Measurements from ENCODE around the gene RECQL5.

The RECQL5 gene

DNA sequence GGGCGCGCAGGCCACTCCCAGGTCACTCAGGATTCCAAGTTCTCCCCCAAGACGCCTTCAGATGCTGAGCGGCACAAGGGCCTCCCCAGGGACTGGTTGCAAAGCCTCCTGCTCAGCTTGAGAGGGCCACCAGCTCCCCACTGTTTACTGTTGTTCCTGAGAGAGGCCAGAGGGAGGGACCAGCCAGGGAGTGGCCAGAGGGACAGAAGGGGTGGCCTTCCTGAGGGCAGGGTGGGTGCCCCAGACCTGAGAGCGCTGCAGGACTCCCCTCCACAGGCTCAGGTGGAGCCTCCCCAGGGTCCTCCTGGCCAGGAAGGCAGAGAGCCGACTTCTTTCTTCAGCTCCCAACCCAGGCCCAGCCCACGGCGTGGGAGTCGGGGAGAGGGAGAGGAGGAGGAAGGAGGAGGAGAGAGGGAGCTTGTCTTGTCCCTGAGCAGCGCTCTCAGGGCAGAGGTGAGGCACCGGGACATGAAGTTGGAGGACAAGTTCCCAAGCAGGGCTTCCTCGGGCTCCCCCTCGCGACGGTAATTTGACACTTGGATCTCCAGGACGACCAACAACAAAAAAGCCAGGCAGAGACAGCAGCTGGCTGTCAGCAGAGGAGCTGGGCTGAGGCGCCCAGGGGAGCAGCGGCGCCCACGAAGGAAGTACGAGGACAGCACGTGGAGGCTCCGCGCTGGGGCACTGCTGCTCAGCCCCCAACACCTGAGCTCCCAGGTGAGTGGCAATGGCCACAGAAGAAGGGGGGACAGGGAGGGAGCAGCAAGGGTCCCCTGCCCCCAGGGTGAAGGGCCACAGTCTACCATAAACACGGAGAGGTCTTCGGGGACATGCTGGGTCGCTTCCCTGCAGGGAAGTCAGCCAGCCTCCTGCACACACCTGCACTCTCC is 33.2 kb downstream of the RECQL5 start:
- DNase-seq (ENCODE audit: low read depth), result peak; percentile 75

GRCh38 chr17:75632863-75633485 is 34.0 kb downstream of the RECQL5 start, which contains the start of gene SMIM5:
TSS of gene SMIM5 (plus strand) at chr17:75633434. CDS start at chr17:75640202, 6,768 bp downstream.
- DNase-seq (ENCODE audit: low read depth), result peak; percentile 73

DNA sequence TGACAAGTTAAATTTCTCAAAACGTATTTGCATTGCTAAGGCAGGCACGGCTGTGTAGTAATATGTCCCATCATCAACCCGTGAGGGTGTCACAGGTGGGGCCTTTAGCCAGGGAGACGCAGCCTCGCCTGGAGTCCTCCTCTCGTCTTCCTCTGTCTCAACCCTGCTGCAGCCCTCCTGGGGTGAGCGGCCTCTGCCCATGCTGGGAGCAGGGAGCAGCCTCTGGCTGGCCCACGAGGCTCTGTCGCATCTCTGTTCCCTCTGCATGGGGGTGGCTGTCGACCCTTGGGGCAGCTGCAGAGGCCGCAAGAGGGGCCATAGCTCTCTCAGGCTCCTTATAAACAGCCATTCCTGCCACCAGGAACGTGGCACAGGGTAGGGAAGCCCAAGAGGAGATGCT is 34.5 kb downstream of the RECQL5 start:
- no peak for DNase-seq (ENCODE audit: low read depth)

GRCh38 chr17:75631353-75631752 is 35.6 kb downstream of the RECQL5 start:
- no peak for DNase-seq (ENCODE audit: low read depth)

DNA sequence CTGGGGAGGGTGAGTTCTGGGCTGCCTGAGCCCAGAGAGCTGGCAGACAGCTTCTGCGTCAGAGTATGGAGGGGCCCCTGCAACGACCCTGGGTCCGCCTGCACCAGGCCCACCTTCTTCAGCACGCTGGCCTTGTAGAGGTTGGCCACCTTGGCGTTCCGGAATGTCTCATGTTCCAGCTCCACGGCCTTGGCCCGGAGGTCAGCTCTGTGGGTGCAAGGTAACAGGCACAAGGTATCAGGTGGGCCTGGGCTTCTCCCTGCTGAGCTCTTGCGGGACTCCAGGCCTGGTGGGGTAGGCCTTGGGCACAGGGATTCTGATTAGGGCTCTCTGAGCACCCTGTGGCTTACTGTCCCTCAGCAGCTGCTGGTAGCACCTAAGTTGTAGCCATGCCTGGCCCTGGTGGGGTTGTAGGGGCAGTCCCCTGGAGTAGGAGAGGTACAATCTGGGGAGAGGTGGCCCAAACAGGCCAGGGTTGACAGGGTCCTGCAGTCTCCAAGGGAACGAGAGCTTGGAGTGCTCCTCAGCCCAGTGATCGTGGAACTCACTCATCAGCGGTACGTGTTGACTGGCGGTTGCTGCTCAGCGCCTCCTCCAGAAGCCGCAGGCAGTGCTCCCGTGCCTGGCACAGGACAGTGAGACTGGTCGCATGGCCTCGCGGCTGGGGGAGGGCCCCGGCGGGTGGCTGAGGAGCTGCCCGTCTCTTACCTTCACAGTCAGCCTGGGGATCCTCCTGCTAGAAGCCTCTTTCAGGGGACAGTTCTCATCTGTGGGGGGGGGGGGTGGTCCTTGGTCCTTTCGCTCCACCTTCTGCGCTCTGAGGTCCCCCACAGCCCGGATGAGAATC is 36.7 kb downstream of the RECQL5 start:
- DNase-seq (ENCODE audit: low read depth), result no peak

DNA sequence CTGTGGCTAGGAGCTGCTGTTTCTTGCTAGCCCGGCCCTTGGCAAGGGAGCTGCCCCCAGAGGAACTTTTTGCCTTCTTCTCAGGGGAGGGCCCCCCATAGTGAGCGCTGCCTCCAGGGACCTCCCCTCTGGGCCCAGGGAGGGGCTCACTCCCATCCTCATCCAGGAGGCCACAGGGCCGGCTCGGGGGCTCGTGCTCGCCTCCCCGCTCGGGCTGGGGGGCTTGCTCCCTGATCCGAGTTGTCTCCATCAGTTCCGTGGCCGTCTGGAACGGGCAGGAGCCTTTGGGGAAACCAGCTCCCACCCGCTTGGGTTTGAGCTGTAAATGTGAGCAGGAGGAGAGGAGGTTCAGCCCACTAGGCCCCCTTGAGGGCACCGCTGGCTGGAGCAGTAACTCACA is 37.8 kb downstream of the RECQL5 start:
- DNase-seq (ENCODE audit: low read depth), result no peak

GRCh38 chr17:75628425-75628824 is 38.5 kb downstream of the RECQL5 start:
- DNase-seq (ENCODE audit: low read depth), result no peak

- no peak for DNase-seq (ENCODE audit: low read depth)
These were observed 39.9 kb downstream of the RECQL5 start for GRCh38 chr17:75627094-75627493.

DNA sequence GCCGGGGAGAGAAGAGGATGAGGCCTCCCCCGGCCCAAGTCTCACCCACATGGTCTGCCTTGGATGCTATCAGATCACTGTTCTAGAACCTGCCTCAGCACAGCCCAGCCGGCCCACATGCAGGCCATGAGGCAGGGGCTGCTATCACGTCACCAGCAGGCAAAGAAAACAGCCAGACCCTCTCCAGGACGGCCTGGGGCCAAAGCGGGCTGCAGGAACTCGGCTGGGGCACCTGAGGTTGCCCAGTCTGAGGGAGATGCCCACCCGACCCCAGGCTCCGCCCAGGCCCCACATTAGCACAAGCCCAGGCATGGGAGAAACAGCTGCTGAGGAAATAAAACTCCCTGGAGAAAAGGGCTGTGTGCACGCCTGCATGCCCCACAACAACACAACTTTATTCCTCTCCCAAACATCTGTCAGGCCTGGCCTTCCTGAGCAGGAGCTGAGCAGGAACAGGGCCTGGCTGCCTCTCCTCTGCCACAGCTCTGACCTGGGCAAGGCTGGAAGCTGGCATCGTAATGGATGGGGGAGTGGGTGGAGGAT is 40.4 kb downstream of the RECQL5 start:
- no peak for DNase-seq (ENCODE audit: low read depth)

DNA sequence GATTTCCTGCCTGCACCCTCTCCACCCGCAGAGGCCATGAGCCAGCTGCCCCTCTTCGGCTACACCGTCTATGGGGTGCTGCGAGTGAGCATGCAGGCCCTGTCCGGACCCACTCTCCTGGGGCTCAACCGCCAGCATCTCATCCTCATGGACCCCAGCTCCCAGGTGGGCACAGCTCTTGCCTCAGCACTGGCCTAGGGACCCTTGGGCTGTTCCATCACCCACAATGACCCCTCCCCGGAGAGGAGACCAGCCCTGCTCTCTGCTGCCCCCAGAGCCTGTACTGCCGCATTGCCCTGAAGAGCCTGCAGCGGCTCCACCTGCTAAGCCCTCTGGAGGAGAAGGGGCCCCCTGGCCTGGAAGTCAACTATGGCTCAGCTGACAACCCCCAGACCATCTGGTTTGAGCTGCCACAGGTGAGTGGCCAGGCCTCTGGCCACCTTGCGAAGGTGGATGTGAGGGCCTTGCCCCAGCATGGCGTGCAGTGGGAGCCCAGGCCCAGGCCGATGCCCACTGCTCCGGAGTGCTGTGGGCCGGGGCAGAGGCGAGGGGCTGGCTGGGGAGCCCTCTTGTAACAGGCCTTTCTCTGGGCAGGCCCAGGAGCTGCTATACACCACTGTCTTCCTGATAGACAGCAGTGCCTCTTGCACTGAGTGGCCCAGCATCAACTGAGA is 41.0 kb downstream of the RECQL5 start:
- no peak for DNase-seq (ENCODE audit: low read depth)

- DNase-seq (ENCODE audit: low read depth), result no peak
These were observed 42.1 kb downstream of the RECQL5 start for GRCh38 chr17:75624714-75625345.

DNA sequence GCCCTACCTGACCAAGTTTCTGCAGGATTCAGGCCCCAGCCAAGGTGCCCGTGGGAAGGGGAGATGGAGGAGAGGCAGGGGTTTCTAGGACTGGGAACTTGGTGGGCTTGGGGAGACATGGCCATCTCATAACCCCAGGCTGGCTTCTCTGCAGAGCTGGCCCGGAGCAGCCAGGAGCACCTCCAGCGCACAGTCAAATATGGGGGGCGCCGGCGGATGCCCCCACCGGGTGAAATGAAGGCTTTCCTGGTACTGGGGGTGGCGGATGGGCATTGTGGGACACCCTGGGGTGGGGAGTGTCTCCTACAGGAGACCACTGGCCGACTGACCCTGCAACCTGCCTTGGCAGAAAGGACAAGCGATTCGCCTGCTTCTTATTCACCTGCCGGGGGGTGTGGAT is 42.9 kb downstream of the RECQL5 start:
- no peak for DNase-seq (ENCODE audit: low read depth)

DNA sequence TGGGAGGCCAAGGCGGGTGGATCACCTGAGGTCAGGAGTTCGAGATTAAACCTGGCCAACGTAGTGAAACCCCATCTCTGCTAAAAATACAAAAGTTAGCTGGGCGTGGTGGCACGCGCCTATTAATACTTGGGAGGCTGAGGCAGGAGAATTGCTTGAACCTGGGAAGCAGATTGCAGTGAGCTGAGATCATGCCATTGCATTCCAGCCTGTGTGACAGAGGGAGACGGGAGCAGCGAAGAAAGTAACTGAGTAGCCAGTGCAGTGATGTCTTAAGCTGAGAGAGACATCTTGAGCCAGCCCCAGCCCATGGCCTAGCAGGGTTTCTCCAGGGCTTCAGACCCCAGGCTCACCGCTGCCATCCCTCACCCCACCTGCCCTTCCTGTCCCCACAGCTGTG is 43.6 kb downstream of the RECQL5 start:
- no peak for DNase-seq (ENCODE audit: low read depth)

DNA sequence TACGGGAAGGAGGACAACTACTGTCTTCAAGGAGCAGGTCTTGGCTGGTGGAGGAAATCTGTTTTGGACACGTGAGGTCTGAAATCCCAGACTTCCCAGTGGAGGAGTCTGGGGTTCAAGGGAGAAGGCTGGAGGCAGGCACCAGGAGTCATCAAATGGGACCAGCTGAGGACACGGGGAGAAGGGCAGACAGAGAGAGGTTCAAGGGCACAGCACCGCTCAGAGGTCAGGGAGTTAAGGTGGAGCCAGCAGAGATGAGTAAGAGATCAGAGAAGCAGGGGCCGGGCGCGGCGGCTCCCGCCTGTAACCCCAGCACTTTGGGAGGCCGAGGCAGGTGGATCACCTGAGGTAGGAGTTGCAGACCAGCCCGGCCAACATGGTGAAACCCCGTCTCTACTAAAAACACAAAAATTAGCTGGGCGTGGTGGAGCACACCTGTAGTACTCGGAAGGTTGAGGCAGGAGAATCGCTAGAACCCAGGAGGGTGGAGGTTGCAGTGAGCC is 44.1 kb downstream of the RECQL5 start:
- no peak for DNase-seq (ENCODE audit: low read depth)

GRCh38 chr17:75622076-75622475 is 44.9 kb downstream of the RECQL5 start:
- DNase-seq (ENCODE audit: low read depth), result no peak

- no peak for DNase-seq (ENCODE audit: low read depth)
These were observed 45.5 kb downstream of the RECQL5 start for GRCh38 chr17:75621489-75621888.

DNA sequence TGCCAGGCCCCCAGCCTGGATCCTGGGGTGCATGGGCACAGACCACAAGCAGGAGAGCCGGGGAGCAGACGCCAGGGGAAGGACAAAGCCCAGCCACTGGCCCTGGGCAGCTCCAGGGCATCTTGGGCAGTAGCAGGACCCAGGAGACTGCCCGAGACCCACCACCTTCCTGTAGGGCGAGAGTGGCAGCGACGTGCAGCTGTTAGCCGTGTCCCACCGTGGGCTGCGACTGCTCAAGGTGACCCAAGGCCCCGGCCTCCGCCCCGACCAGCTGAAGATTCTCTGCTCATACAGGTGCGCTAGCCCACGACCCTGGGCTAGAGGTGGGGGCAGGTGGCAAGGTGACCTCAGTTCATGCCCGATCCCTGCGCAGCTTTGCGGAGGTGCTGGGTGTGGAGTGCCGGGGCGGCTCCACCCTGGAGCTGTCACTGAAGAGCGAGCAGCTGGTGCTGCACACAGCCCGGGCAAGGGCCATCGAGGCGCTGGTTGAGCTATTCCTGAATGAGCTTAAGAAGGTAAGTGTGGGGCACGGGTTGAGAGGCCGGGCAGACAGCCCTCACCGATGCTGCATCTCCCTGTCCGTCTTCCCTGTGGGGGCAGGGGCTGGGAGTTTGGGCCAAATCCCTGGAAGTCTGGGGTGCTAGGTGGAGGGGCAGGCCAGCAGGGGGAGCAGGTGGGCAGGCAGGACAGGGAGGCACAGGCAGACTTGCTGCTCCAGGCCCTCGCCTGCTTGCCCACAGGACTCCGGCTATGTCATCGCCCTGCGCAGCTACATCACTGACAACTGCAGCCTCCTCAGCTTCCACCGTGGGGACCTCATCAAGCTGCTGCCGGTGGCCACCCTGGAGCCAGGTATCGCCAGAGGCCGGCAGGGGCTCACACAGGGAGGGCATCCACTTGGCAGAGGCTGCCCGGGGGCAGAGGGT is 47.2 kb downstream of the RECQL5 start:
- DNase-seq (ENCODE audit: low read depth), result no peak

DNA sequence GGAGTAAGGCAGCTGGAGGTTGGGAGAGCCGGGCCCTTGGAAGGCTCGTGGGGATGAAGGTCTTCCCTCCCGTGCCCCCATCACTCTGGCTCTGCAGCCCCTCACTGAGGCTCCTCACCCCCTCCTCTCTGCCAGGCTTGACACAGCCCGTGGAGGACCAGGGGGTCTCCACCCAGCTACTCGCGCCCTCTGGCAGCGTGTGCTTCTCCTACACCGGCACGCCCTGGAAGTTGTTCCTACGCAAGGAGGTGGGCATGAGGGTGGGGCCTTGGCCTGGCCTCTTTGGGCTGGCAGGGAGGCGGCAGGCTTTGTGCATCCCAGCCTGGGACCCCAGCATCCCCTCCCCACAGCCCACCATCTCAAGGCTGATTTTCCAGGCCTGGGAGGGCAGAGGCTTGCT is 49.3 kb downstream of the RECQL5 start:
- DNase-seq (ENCODE audit: low read depth), result no peak

DNA sequence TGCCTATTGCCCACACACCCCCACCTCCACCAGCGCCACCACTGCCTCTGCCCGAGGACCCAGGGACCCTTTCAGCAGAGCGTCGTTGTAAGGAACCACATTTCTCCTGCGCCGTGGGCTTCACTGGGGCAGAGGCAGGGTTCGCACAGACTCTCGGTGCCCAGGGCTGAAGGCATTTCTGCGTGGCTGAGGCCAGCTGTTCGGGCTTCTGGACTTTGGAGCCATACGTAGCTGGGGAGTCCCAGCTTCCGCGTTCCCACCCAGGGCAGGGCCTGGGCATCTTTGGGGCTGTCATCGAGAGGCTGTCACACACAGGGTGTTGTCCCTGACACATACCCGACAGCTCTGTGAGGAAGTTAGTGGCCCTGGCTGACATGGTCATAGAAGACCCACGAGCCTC is 49.7 kb downstream of the RECQL5 start:
- no peak for DNase-seq (ENCODE audit: low read depth)
